ENCODE measurements around the gene DCLK1. TPM values are rescaled to one million over a fixed set of nuclear protein-coding genes. Genes with fewer than 3 reads are reported as not detected.
"Not testable (repeated sequence)": the region's sequence is repeated elsewhere in the genome, so short reads cannot be mapped to it uniquely, and the experiment has no call there.

Gene DCLK1
- total RNA-seq, 2 donors from 2014 or later, result 3.8 to 3.9 TPM

GRCh38 chr13:36105726-36106125, 25.5 kb downstream of the DCLK1 start:
- no peaks in the 10 kb centered on the region for H3K9me3 ChIP-seq
- TF ChIP-seq POLR2A (IDR thresholded peaks at IDR 0.05) (no peak), CTCF (IDR thresholded peaks at IDR 0.05) (no peak)
- intact Hi-C loops (cut with DNase I), result no loop called here
- DNase-seq (ENCODE audit: low spot score), result no peak
- WGBS, result 71% methylated on average over 3 of the region's 3 CpGs
- H3K4me3 ChIP-seq, result no peak overlapping the region
- no peak overlapping the region for H3K27ac ChIP-seq
- H3K27me3 ChIP-seq (replicated peaks; ENCODE audit: insufficient read depth), result no peaks in the 10 kb centered on the region
- no peaks in the 10 kb centered on the region for H3K4me1 ChIP-seq (replicated peaks)
- no peaks in the 10 kb centered on the region for H3K36me3 ChIP-seq

- no peak for TF ChIP-seq POLR2AphosphoS5 (IDR thresholded peaks at IDR 0.05)
- TF ChIP-seq POLR2A (IDR thresholded peaks at IDR 0.05), result no peak
- TF ChIP-seq CTCF (IDR thresholded peaks at IDR 0.05), result no peak
- H3K36me3 ChIP-seq, result no peaks in the 10 kb centered on the region
- H3K27me3 ChIP-seq (replicated peaks; ENCODE audit: insufficient read depth), result no peaks in the 10 kb centered on the region
- WGBS, result 59% methylated on average over 4 of the region's 4 CpGs
- no peak overlapping the region for H3K4me3 ChIP-seq
- intact Hi-C loops (cut with DNase I), result no loop called here
- H3K27ac ChIP-seq, result no peak overlapping the region
- DNase-seq (ENCODE audit: low spot score), result no peak
- no peaks in the 10 kb centered on the region for H3K4me1 ChIP-seq (replicated peaks)
- H3K9me3 ChIP-seq, result no peaks in the 10 kb centered on the region
Measured at GRCh38 chr13:36102721-36103120, 28.5 kb downstream of the DCLK1 start.

GRCh38 chr13:36101907-36102306, 29.3 kb downstream of the DCLK1 start:
- H3K27ac ChIP-seq; H3K4me3 ChIP-seq; DNase-seq (ENCODE audit: low spot score); intact Hi-C loops (cut with DNase I); H3K27me3 ChIP-seq (replicated peaks; ENCODE audit: insufficient read depth); H3K9me3 ChIP-seq; H3K4me1 ChIP-seq (replicated peaks); H3K36me3 ChIP-seq: not testable (repeated sequence)
- 90% methylated on average over 5 of the region's 5 CpGs for whole genome bisulfite sequencing

GRCh38 chr13:36101157-36101556, 30.0 kb downstream of the DCLK1 start:
- DNase-seq (ENCODE audit: low spot score), result no peak
- no peaks in the 10 kb centered on the region for H3K27me3 ChIP-seq (replicated peaks; ENCODE audit: insufficient read depth)
- no peaks in the 10 kb centered on the region for H3K36me3 ChIP-seq
- no peak overlapping the region for H3K27ac ChIP-seq
- intact Hi-C loops (cut with DNase I), result no loop called here
- H3K9me3 ChIP-seq, result no peaks in the 10 kb centered on the region
- WGBS, result 57% methylated on average over 9 of the region's 9 CpGs
- H3K4me3 ChIP-seq, result no peak overlapping the region
- no peak for TF ChIP-seq POLR2A (IDR thresholded peaks at IDR 0.05)
- no peak for TF ChIP-seq POLR2AphosphoS5 (IDR thresholded peaks at IDR 0.05)
- no peak for TF ChIP-seq CTCF (IDR thresholded peaks at IDR 0.05)
- no peaks in the 10 kb centered on the region for H3K4me1 ChIP-seq (replicated peaks)

GRCh38 chr13:36098080-36098479, 33.1 kb downstream of the DCLK1 start:
- Histone ChIP-seq H3K4me1 (replicated peaks) (no peaks in the 10 kb centered on the region), H3K27ac (no peak overlapping the region), H3K27me3 (replicated peaks; ENCODE audit: insufficient read depth) (no peaks in the 10 kb centered on the region), H3K4me3 (no peak overlapping the region), H3K9me3 (no peaks in the 10 kb centered on the region), H3K36me3 (no peaks in the 10 kb centered on the region)
- intact Hi-C loops (cut with DNase I), result no loop called here
- TF ChIP-seq CTCF (IDR thresholded peaks at IDR 0.05), result no peak
- no peak for TF ChIP-seq POLR2A (IDR thresholded peaks at IDR 0.05)
- no peak for TF ChIP-seq POLR2AphosphoS5 (IDR thresholded peaks at IDR 0.05)
- WGBS, result 46% methylated on average over 4 of the region's 4 CpGs
- no peak for DNase-seq (ENCODE audit: low spot score)

Data from prostate gland (tissue), 2 donors.